ENCODE results near the gene LMO1. TPM values are rescaled to one million over a fixed set of nuclear protein-coding genes. Genes with fewer than 3 reads are reported as not detected.

The LMO1 gene
- total RNA-seq, 3 donors from 2014 or later = not detected

GRCh38 chr11:8224161-8224591, 39.5 kb downstream of the LMO1 start:
- Mint-ChIP-seq H3K9me3 (no peaks in the 10 kb centered on the region), H3K4me3 (no peak overlapping the region), H3K4me1 (ENCODE audit: low read depth) (peaks cover 1% of the 10 kb centered on the region), H3K27me3 (ENCODE audit: low read depth) (peaks cover 1% of the 10 kb centered on the region), H3K36me3 (ENCODE audit: insufficient read depth) (no peaks in the 10 kb centered on the region)
- no peak for ATAC-seq
- DNase-seq = no peak

GRCh38 chr11:8223513-8223900, 40.2 kb downstream of the LMO1 start:
- no peak for ATAC-seq
- H3K4me1 Mint-ChIP-seq (ENCODE audit: low read depth) = peaks cover 1% of the 10 kb centered on the region
- no peak for DNase-seq
- no peaks in the 10 kb centered on the region for H3K9me3 Mint-ChIP-seq
- H3K4me3 Mint-ChIP-seq = no peak overlapping the region
- peaks cover 1% of the 10 kb centered on the region for H3K27me3 Mint-ChIP-seq (ENCODE audit: low read depth)
- no peaks in the 10 kb centered on the region for H3K36me3 Mint-ChIP-seq (ENCODE audit: insufficient read depth)

- Mint-ChIP-seq H3K27me3 (ENCODE audit: low read depth) (peaks cover 1% of the 10 kb centered on the region), H3K36me3 (ENCODE audit: insufficient read depth) (no peaks in the 10 kb centered on the region), H3K9me3 (no peaks in the 10 kb centered on the region), H3K4me1 (ENCODE audit: low read depth) (peaks cover 1% of the 10 kb centered on the region), H3K4me3 (no peak overlapping the region)
- DNase-seq = no peak
- ATAC-seq = no peak
Measured at GRCh38 chr11:8222820-8223512, 40.7 kb downstream of the LMO1 start.

GRCh38 chr11:8221917-8222495, 41.7 kb downstream of the LMO1 start:
- Mint-ChIP-seq H3K4me1 (ENCODE audit: low read depth) (peaks cover 1% of the 10 kb centered on the region), H3K9me3 (no peaks in the 10 kb centered on the region), H3K27me3 (ENCODE audit: low read depth) (peaks cover 1% of the 10 kb centered on the region), H3K36me3 (ENCODE audit: insufficient read depth) (no peaks in the 10 kb centered on the region), H3K4me3 (no peak overlapping the region)
- DNase-seq (no peak), ATAC-seq (no peak)

GRCh38 chr11:8221046-8221723, 42.5 kb downstream of the LMO1 start:
- ATAC-seq = no peak
- no peaks in the 10 kb centered on the region for H3K36me3 Mint-ChIP-seq (ENCODE audit: insufficient read depth)
- peaks cover 1% of the 10 kb centered on the region for H3K27me3 Mint-ChIP-seq (ENCODE audit: low read depth)
- no peak for DNase-seq
- no peaks in the 10 kb centered on the region for H3K9me3 Mint-ChIP-seq
- peaks cover 1% of the 10 kb centered on the region for H3K4me1 Mint-ChIP-seq (ENCODE audit: low read depth)
- no peak overlapping the region for H3K4me3 Mint-ChIP-seq

GRCh38 chr11:8220261-8221045, 43.2 kb downstream of the LMO1 start:
- no peak overlapping the region for H3K4me3 Mint-ChIP-seq
- no peaks in the 10 kb centered on the region for H3K9me3 Mint-ChIP-seq
- no peaks in the 10 kb centered on the region for H3K36me3 Mint-ChIP-seq (ENCODE audit: insufficient read depth)
- peaks cover 1% of the 10 kb centered on the region for H3K27me3 Mint-ChIP-seq (ENCODE audit: low read depth)
- ATAC-seq = no peak
- H3K4me1 Mint-ChIP-seq (ENCODE audit: low read depth) = peaks cover under 1% of the 10 kb centered on the region
- DNase-seq = no peak

GRCh38 chr11:8219257-8220021, 44.2 kb downstream of the LMO1 start:
- Mint-ChIP-seq H3K27me3 (ENCODE audit: low read depth) (no peaks in the 10 kb centered on the region), H3K4me3 (no peak overlapping the region), H3K4me1 (ENCODE audit: low read depth) (no peaks in the 10 kb centered on the region), H3K36me3 (ENCODE audit: insufficient read depth) (no peaks in the 10 kb centered on the region), H3K9me3 (no peaks in the 10 kb centered on the region)
- no peak for DNase-seq
- ATAC-seq = peak in 1 of 2 donors; percentile 52

GRCh38 chr11:8218840-8219239, 44.8 kb downstream of the LMO1 start:
- H3K4me3 Mint-ChIP-seq = no peak overlapping the region
- DNase-seq = no peak
- no peaks in the 10 kb centered on the region for H3K4me1 Mint-ChIP-seq (ENCODE audit: low read depth)
- no peak for ATAC-seq
- no peaks in the 10 kb centered on the region for H3K9me3 Mint-ChIP-seq
- no peaks in the 10 kb centered on the region for H3K36me3 Mint-ChIP-seq (ENCODE audit: insufficient read depth)
- H3K27me3 Mint-ChIP-seq (ENCODE audit: low read depth) = no peaks in the 10 kb centered on the region

GRCh38 chr11:8218409-8218808, 45.3 kb downstream of the LMO1 start:
- Mint-ChIP-seq H3K4me3 (no peak overlapping the region), H3K9me3 (no peaks in the 10 kb centered on the region), H3K36me3 (ENCODE audit: insufficient read depth) (no peaks in the 10 kb centered on the region), H3K4me1 (ENCODE audit: low read depth) (no peaks in the 10 kb centered on the region), H3K27me3 (ENCODE audit: low read depth) (no peaks in the 10 kb centered on the region)
- DNase-seq (no peak), ATAC-seq (no peak)

GRCh38 chr11:8217926-8218325, 45.8 kb downstream of the LMO1 start:
- no peaks in the 10 kb centered on the region for H3K36me3 Mint-ChIP-seq (ENCODE audit: insufficient read depth)
- DNase-seq = no peak
- H3K4me3 Mint-ChIP-seq = no peak overlapping the region
- no peak for ATAC-seq
- H3K4me1 Mint-ChIP-seq (ENCODE audit: low read depth) = no peaks in the 10 kb centered on the region
- H3K9me3 Mint-ChIP-seq = no peaks in the 10 kb centered on the region
- no peaks in the 10 kb centered on the region for H3K27me3 Mint-ChIP-seq (ENCODE audit: low read depth)

- DNase-seq = no peak
- no peaks in the 10 kb centered on the region for H3K9me3 Mint-ChIP-seq
- ATAC-seq = no peak
- H3K27me3 Mint-ChIP-seq (ENCODE audit: low read depth) = no peaks in the 10 kb centered on the region
- H3K36me3 Mint-ChIP-seq (ENCODE audit: insufficient read depth) = no peaks in the 10 kb centered on the region
- H3K4me1 Mint-ChIP-seq (ENCODE audit: low read depth) = no peaks in the 10 kb centered on the region
- no peak overlapping the region for H3K4me3 Mint-ChIP-seq
Measured at GRCh38 chr11:8217136-8217535, 46.5 kb downstream of the LMO1 start.

GRCh38 chr11:8213376-8213775, 50.3 kb downstream of the LMO1 start:
- DNase-seq (no peak), ATAC-seq (no peak)
- Mint-ChIP-seq H3K36me3 (ENCODE audit: insufficient read depth) (no peaks in the 10 kb centered on the region), H3K9me3 (no peaks in the 10 kb centered on the region), H3K4me1 (ENCODE audit: low read depth) (no peaks in the 10 kb centered on the region), H3K4me3 (no peak overlapping the region), H3K27me3 (ENCODE audit: low read depth) (peaks cover 8% of the 10 kb centered on the region)

GRCh38 chr11:8209208-8209807, 54.4 kb downstream of the LMO1 start:
- Mint-ChIP-seq H3K27me3 (ENCODE audit: low read depth) (peaks cover 34% of the 10 kb centered on the region), H3K4me3 (no peak overlapping the region), H3K4me1 (ENCODE audit: low read depth) (peaks cover 5% of the 10 kb centered on the region), H3K9me3 (no peaks in the 10 kb centered on the region), H3K36me3 (ENCODE audit: insufficient read depth) (no peaks in the 10 kb centered on the region)
- no peak for DNase-seq
- ATAC-seq = no peak

All from activated T-cell treated with anti-CD3 and anti-CD28 coated beads, Interleukin-2, amount 50 U/mL, for 4 hours (primary cell).